ENCODE results near the gene POU6F2. TPM values are rescaled to one million over a fixed set of nuclear protein-coding genes. Genes with fewer than 3 reads are reported as not detected.
A peak's percentile ranks its signal among the peaks of the same experiment; 100 is the strongest.

Gene POU6F2
- total and polyA plus RNA-seq, 7 donors, result 0.01 TPM; not detected in 6

GRCh38 chr7:39458061-39458745 lies 480.5 kb downstream of the POU6F2 start:
- WGBS, 3 donors, result 26 to 43% (median 30%) methylated on average over 15 of the region's 15 CpGs
- peak overlapping the region; percentile 64 for H3K4me3 ChIP-seq

GRCh38 chr7:39459636-39460035 lies 481.9 kb downstream of the POU6F2 start:
- H3K4me3 ChIP-seq, result no peak overlapping the region
- no peaks in the 10 kb centered on the region for H3K27me3 ChIP-seq (ENCODE audit: insufficient read depth in 3 of 3, low read length in 2 of 3)
- intact Hi-C loops (cut with DNase I), result loop anchor here (5.0 to 10.0 kb wide), 2 partner anchors 525 to 1062 kb away; no protein-coding TSS in a partner anchor
- no peaks in the 10 kb centered on the region for H3K9me3 ChIP-seq
- ATAC-seq (no peak), DNase-seq (no peak)
- H3K27ac ChIP-seq, result no peak overlapping the region
- TF ChIP-seq CTCF (IDR thresholded peaks at IDR 0.05), result no peak
- 32 to 39% (median 33%) methylated on average over 6 of the region's 6 CpGs for WGBS, 3 donors
- no peaks in the 10 kb centered on the region for H3K36me3 ChIP-seq (ENCODE audit: insufficient read depth in 1 of 2, low read depth in 1 of 2)
- no peaks in the 10 kb centered on the region for H3K4me1 ChIP-seq

More at GRCh38 chr7:39458061-39458745, 480.5 kb downstream of the POU6F2 start:
- intact Hi-C loops (cut with DNase I), result no loop called here
- H3K4me1 ChIP-seq, result no peaks in the 10 kb centered on the region
- H3K27me3 ChIP-seq (ENCODE audit: insufficient read depth in 3 of 3, low read length in 2 of 3), result no peaks in the 10 kb centered on the region
- no peak for TF ChIP-seq CTCF (IDR thresholded peaks at IDR 0.05)
- no peaks in the 10 kb centered on the region for H3K36me3 ChIP-seq (ENCODE audit: insufficient read depth in 1 of 2, low read depth in 1 of 2)
- H3K9me3 ChIP-seq, result no peaks in the 10 kb centered on the region
- peak in 3 of 4 donors; percentile 71 to 78 (median 76) for ATAC-seq
- no peak overlapping the region for H3K27ac ChIP-seq
- DNase-seq, result no peak

GRCh38 chr7:39460486-39460885 lies 482.8 kb downstream of the POU6F2 start:
- H3K27me3 ChIP-seq (ENCODE audit: insufficient read depth in 3 of 3, low read length in 2 of 3), result no peaks in the 10 kb centered on the region
- no peak for TF ChIP-seq CTCF (IDR thresholded peaks at IDR 0.05)
- H3K4me1 ChIP-seq, result no peaks in the 10 kb centered on the region
- no peaks in the 10 kb centered on the region for H3K36me3 ChIP-seq (ENCODE audit: insufficient read depth in 1 of 2, low read depth in 1 of 2)
- H3K9me3 ChIP-seq, result no peaks in the 10 kb centered on the region
- intact Hi-C loops (cut with DNase I), result loop anchor here (5.0 to 10.0 kb wide), 2 partner anchors 526 to 1063 kb away; no protein-coding TSS in a partner anchor
- WGBS, 3 donors, result 91 to 94% (median 93%) methylated on average over 20 of the region's 20 CpGs
- H3K4me3 ChIP-seq, result no peak overlapping the region
- DNase-seq (no peak), ATAC-seq (no peak)
- no peak overlapping the region for H3K27ac ChIP-seq

- Histone ChIP-seq H3K4me3 (no peak overlapping the region), H3K9me3 (no peaks in the 10 kb centered on the region), H3K27ac (no peak overlapping the region), H3K36me3 (ENCODE audit: insufficient read depth in 1 of 2, low read depth in 1 of 2) (no peaks in the 10 kb centered on the region), H3K27me3 (ENCODE audit: insufficient read depth in 3 of 3, low read length in 2 of 3) (no peaks in the 10 kb centered on the region), H3K4me1 (no peaks in the 10 kb centered on the region)
- WGBS, 3 donors, result 62 to 72% (median 70%) methylated on average over 4 of the region's 4 CpGs
- DNase-seq (no peak), ATAC-seq (no peak)
- TF ChIP-seq CTCF (IDR thresholded peaks at IDR 0.05), result no peak
- intact Hi-C loops (cut with DNase I), result loop anchor here (5.0 to 10.0 kb wide), 2 partner anchors 527 to 1064 kb away; no protein-coding TSS in a partner anchor
Observed at GRCh38 chr7:39461263-39461820, 483.6 kb downstream of the POU6F2 start.

Data from psoas muscle (tissue), 8 donors.